NCI-H748 (cell line): ENCODE measurements around the gene HNRNPLL.
"Not testable (repeated sequence)": the region's sequence is repeated elsewhere in the genome, so short reads cannot be mapped to it uniquely, and the experiment has no call there.

Experiments
- DNase-seq: peaks from one replicate; lab custom pipeline; 2025; ENCODE audit not compliant: unreplicated experiment; lab: John Stamatoyannopoulos, UW

HNRNPLL gene

GRCh38 chr2:38602732-38603401, at the start of gene HNRNPLL:
HNRNPLL (minus strand) TSS chr2:38602928; CDS start chr2:38602626, 302 bp downstream.
- DNase-seq, result peak; percentile 95

- no peak for DNase-seq
Observed at GRCh38 chr2:38650717-38651116, 48.0 kb upstream of the HNRNPLL start.

GRCh38 chr2:38650012-38650411, 47.3 kb upstream of the HNRNPLL start:
- no peak for DNase-seq

- DNase-seq, result no peak
Observed at GRCh38 chr2:38649176-38649728, 46.5 kb upstream of the HNRNPLL start.

- no peak for DNase-seq
Observed at GRCh38 chr2:38648107-38648761, 45.5 kb upstream of the HNRNPLL start.

- not testable (repeated sequence) for DNase-seq
Observed at GRCh38 chr2:38643683-38644511, 41.2 kb upstream of the HNRNPLL start.

GRCh38 chr2:38643021-38643671, 40.4 kb upstream of the HNRNPLL start:
- no peak for DNase-seq

GRCh38 chr2:38642373-38643017, 39.8 kb upstream of the HNRNPLL start:
- not testable (repeated sequence) for DNase-seq

- no peak for DNase-seq
Observed at GRCh38 chr2:38636069-38636468, 33.3 kb upstream of the HNRNPLL start.

GRCh38 chr2:38635139-38635538, 32.4 kb upstream of the HNRNPLL start:
- DNase-seq, result no peak

GRCh38 chr2:38634684-38635083, 32.0 kb upstream of the HNRNPLL start:
- DNase-seq, result no peak

GRCh38 chr2:38633895-38634294, 31.2 kb upstream of the HNRNPLL start:
- no peak for DNase-seq

GRCh38 chr2:38632980-38633379, 30.3 kb upstream of the HNRNPLL start:
- DNase-seq, result no peak

GRCh38 chr2:38631976-38632375, 29.2 kb upstream of the HNRNPLL start:
- DNase-seq, result no peak

GRCh38 chr2:38629684-38630083, 27.0 kb upstream of the HNRNPLL start:
- DNase-seq, result no peak

GRCh38 chr2:38627391-38627790, 24.7 kb upstream of the HNRNPLL start:
- no peak for DNase-seq

GRCh38 chr2:38626326-38627035, 23.8 kb upstream of the HNRNPLL start:
- no peak for DNase-seq

GRCh38 chr2:38622210-38622609, 19.5 kb upstream of the HNRNPLL start:
- no peak for DNase-seq

GRCh38 chr2:38621018-38621417, 18.3 kb upstream of the HNRNPLL start:
- no peak for DNase-seq
